ENCODE measurements around the gene POLR2J3.
"Not testable (repeated sequence)": the region's sequence is repeated elsewhere in the genome, so short reads cannot be mapped to it uniquely, and the experiment has no call there.

Gene POLR2J3

GRCh38 chr7:102544372-102544771 lies 28.0 kb downstream of the POLR2J3 start:
- not testable (repeated sequence) for H3K27me3 Mint-ChIP-seq (ENCODE audit: low read depth); H3K4me3 Mint-ChIP-seq

GRCh38 chr7:102543596-102543995 lies 28.8 kb downstream of the POLR2J3 start, which contains the start of gene UPK3BL2:
UPK3BL2 (minus strand) TSS chr7:102543696; CDS start chr7:102543636, 60 bp downstream.
- not testable (repeated sequence) for H3K36me3 Mint-ChIP-seq (ENCODE audit: low read depth); H3K27me3 Mint-ChIP-seq (ENCODE audit: low read depth); H3K27ac Mint-ChIP-seq; H3K9me3 Mint-ChIP-seq; H3K4me3 Mint-ChIP-seq; H3K4me1 Mint-ChIP-seq (ENCODE audit: low read depth)

More at GRCh38 chr7:102544372-102544771, 28.0 kb downstream of the POLR2J3 start:
- H3K4me1 Mint-ChIP-seq (ENCODE audit: low read depth); H3K9me3 Mint-ChIP-seq; H3K27ac Mint-ChIP-seq; H3K36me3 Mint-ChIP-seq (ENCODE audit: low read depth): not testable (repeated sequence)

- not testable (repeated sequence) for H3K4me3 Mint-ChIP-seq; H3K27ac Mint-ChIP-seq; H3K27me3 Mint-ChIP-seq (ENCODE audit: low read depth); H3K36me3 Mint-ChIP-seq (ENCODE audit: low read depth); H3K9me3 Mint-ChIP-seq; H3K4me1 Mint-ChIP-seq (ENCODE audit: low read depth)
These were observed 29.6 kb downstream of the POLR2J3 start for GRCh38 chr7:102542771-102543170.

- not testable (repeated sequence) for H3K27ac Mint-ChIP-seq; H3K4me1 Mint-ChIP-seq (ENCODE audit: low read depth); H3K27me3 Mint-ChIP-seq (ENCODE audit: low read depth); H3K4me3 Mint-ChIP-seq; H3K9me3 Mint-ChIP-seq; H3K36me3 Mint-ChIP-seq (ENCODE audit: low read depth)
These were observed 30.3 kb downstream of the POLR2J3 start for GRCh38 chr7:102542083-102542482.

- not testable (repeated sequence) for H3K27ac Mint-ChIP-seq; H3K36me3 Mint-ChIP-seq (ENCODE audit: low read depth); H3K9me3 Mint-ChIP-seq; H3K4me3 Mint-ChIP-seq; H3K4me1 Mint-ChIP-seq (ENCODE audit: low read depth); H3K27me3 Mint-ChIP-seq (ENCODE audit: low read depth)
These were observed 31.8 kb downstream of the POLR2J3 start for GRCh38 chr7:102540604-102541003.

GRCh38 chr7:102535062-102535615 lies 37.2 kb downstream of the POLR2J3 start:
- not testable (repeated sequence) for H3K27ac Mint-ChIP-seq; H3K4me1 Mint-ChIP-seq (ENCODE audit: low read depth); H3K27me3 Mint-ChIP-seq (ENCODE audit: low read depth); H3K9me3 Mint-ChIP-seq; H3K36me3 Mint-ChIP-seq (ENCODE audit: low read depth); H3K4me3 Mint-ChIP-seq

- not testable (repeated sequence) for H3K4me3 Mint-ChIP-seq; H3K27me3 Mint-ChIP-seq (ENCODE audit: low read depth); H3K27ac Mint-ChIP-seq; H3K9me3 Mint-ChIP-seq; H3K4me1 Mint-ChIP-seq (ENCODE audit: low read depth); H3K36me3 Mint-ChIP-seq (ENCODE audit: low read depth)
These were observed 40.3 kb downstream of the POLR2J3 start for GRCh38 chr7:102532127-102532526.

- H3K27me3 Mint-ChIP-seq (ENCODE audit: low read depth); H3K9me3 Mint-ChIP-seq; H3K4me1 Mint-ChIP-seq (ENCODE audit: low read depth); H3K27ac Mint-ChIP-seq; H3K4me3 Mint-ChIP-seq; H3K36me3 Mint-ChIP-seq (ENCODE audit: low read depth): not testable (repeated sequence)
These were observed 40.8 kb downstream of the POLR2J3 start for GRCh38 chr7:102531583-102531982.

- not testable (repeated sequence) for H3K9me3 Mint-ChIP-seq; H3K4me1 Mint-ChIP-seq (ENCODE audit: low read depth); H3K36me3 Mint-ChIP-seq (ENCODE audit: low read depth); H3K27ac Mint-ChIP-seq; H3K4me3 Mint-ChIP-seq; H3K27me3 Mint-ChIP-seq (ENCODE audit: low read depth)
These were observed 44.3 kb downstream of the POLR2J3 start for GRCh38 chr7:102527822-102528793.

- H3K4me1 Mint-ChIP-seq (ENCODE audit: low read depth); H3K4me3 Mint-ChIP-seq; H3K27ac Mint-ChIP-seq; H3K27me3 Mint-ChIP-seq (ENCODE audit: low read depth); H3K36me3 Mint-ChIP-seq (ENCODE audit: low read depth); H3K9me3 Mint-ChIP-seq: not testable (repeated sequence)
These were observed 45.2 kb downstream of the POLR2J3 start for GRCh38 chr7:102527182-102527581.

- H3K4me1 Mint-ChIP-seq (ENCODE audit: low read depth); H3K27me3 Mint-ChIP-seq (ENCODE audit: low read depth); H3K9me3 Mint-ChIP-seq; H3K36me3 Mint-ChIP-seq (ENCODE audit: low read depth); H3K4me3 Mint-ChIP-seq; H3K27ac Mint-ChIP-seq: not testable (repeated sequence)
These were observed 47.6 kb downstream of the POLR2J3 start for GRCh38 chr7:102524803-102525202.

- not testable (repeated sequence) for H3K4me3 Mint-ChIP-seq; H3K4me1 Mint-ChIP-seq (ENCODE audit: low read depth); H3K27ac Mint-ChIP-seq; H3K36me3 Mint-ChIP-seq (ENCODE audit: low read depth); H3K27me3 Mint-ChIP-seq (ENCODE audit: low read depth); H3K9me3 Mint-ChIP-seq
These were observed 51.6 kb downstream of the POLR2J3 start for GRCh38 chr7:102520797-102521196.

GRCh38 chr7:102517550-102518147 lies 54.7 kb downstream of the POLR2J3 start, which contains the start of gene RASA4B:
RASA4B (minus strand) TSS chr7:102517777; CDS start chr7:102517710, 67 bp downstream.
- H3K27ac Mint-ChIP-seq; H3K36me3 Mint-ChIP-seq (ENCODE audit: low read depth); H3K4me1 Mint-ChIP-seq (ENCODE audit: low read depth); H3K9me3 Mint-ChIP-seq; H3K27me3 Mint-ChIP-seq (ENCODE audit: low read depth): not testable (repeated sequence)
- peak within 1 kb of the TSS; percentile 57 for H3K4me3 Mint-ChIP-seq
